Astrocyte of the spinal cord (primary cell): ENCODE measurements around the gene ZFAND3.

Experiments
- DNase-seq: peaks from one replicate; pipeline ENCODE4 v3.0.0; 2011; ENCODE audit warnings: low read depth, low spot score
- H3K4me3 ChIP-seq: 2 replicates; pipeline ENCODE4 v1.5.1; 2011; ENCODE audit warnings: low read depth, mild to moderate bottlenecking, low read length, moderate library complexity
- CTCF ChIP-seq: IDR thresholded peaks from 2 replicates; pipeline ENCODE4 v1.5.1; 2012; ENCODE audit warnings: low read depth, mild to moderate bottlenecking, low read length, inconsistent platforms
- in situ Hi-C: cut with HindIII; loops from 2 replicates; pipeline ENCODE4 v1.10.0; 2017; ENCODE audit warnings: low sequenced_read_pairs

The ZFAND3 gene

GRCh38 chr6:37860226-37860839, 40.8 kb downstream of the ZFAND3 start:
- peak; percentile 49 for DNase-seq
- H3K4me3 ChIP-seq, result no peak overlapping the region
- peak; percentile 75 for TF ChIP-seq CTCF
- in situ Hi-C loops, result no loop called here

- in situ Hi-C loops, result no loop called here
- no peak for DNase-seq
- TF ChIP-seq CTCF, result no peak
- H3K4me3 ChIP-seq, result no peak overlapping the region
These were observed 41.9 kb downstream of the ZFAND3 start for GRCh38 chr6:37861452-37861851.

- DNase-seq, result no peak
- in situ Hi-C loops, result no loop called here
- TF ChIP-seq CTCF, result no peak
- H3K4me3 ChIP-seq, result no peak overlapping the region
These were observed 42.9 kb downstream of the ZFAND3 start for GRCh38 chr6:37862430-37862829.

GRCh38 chr6:37862992-37863391, 43.5 kb downstream of the ZFAND3 start:
- in situ Hi-C loops, result no loop called here
- TF ChIP-seq CTCF, result no peak
- peak; percentile 42 for DNase-seq

GRCh38 chr6:37864250-37864649, 44.7 kb downstream of the ZFAND3 start:
- in situ Hi-C loops, result no loop called here
- no peak overlapping the region for H3K4me3 ChIP-seq
- TF ChIP-seq CTCF, result no peak
- DNase-seq, result no peak

More at GRCh38 chr6:37862992-37863391, 43.5 kb downstream of the ZFAND3 start:
- no peak overlapping the region for H3K4me3 ChIP-seq

GRCh38 chr6:37865504-37865903, 46.0 kb downstream of the ZFAND3 start:
- no peak for TF ChIP-seq CTCF
- no peak for DNase-seq
- H3K4me3 ChIP-seq, result no peak overlapping the region
- in situ Hi-C loops, result no loop called here
